Left lung (tissue), 10 donors: Measurements from ENCODE around the gene REEP6. TPM values are rescaled to one million over a fixed set of nuclear protein-coding genes. Genes with fewer than 3 reads are reported as not detected.
A peak's percentile ranks its signal among the peaks of the same experiment; 100 is the strongest.
"Not testable (repeated sequence)": the region's sequence is repeated elsewhere in the genome, so short reads cannot be mapped to it uniquely, and the experiment has no call there.

Experiments used
- ATAC-seq: fragments of 200-7000 bp; cut with Tn5 transposase; one replicate; pipeline ENCODE4 v1.9.1; 2020; ENCODE audit warnings: moderate library complexity
- DNase-seq, 4 donors: peaks; one replicate each; pipeline ENCODE4 v3.0.0-alpha.2; 2013 to 2020
- H3K27ac ChIP-seq, 2 donors: fragments of 200-600 bp; sonication (generic) in 1 of 2; one replicate each; pipeline versions ENCODE4 v1.5.0 to v1.8.0; 2020 to 2021
- H3K27me3 ChIP-seq, 2 donors: fragments of 200-600 bp; sonication (generic) in 1 of 2; one replicate each; pipeline versions ENCODE4 v1.5.0 to v1.8.0; 2020 to 2021
- H3K36me3 ChIP-seq, 2 donors: fragments of 200-600 bp; sonication (generic) in 1 of 2; one replicate each; pipeline versions ENCODE4 v1.5.0 to v1.8.0; 2020 to 2021
- H3K4me1 ChIP-seq, 2 donors: fragments of 200-600 bp; one replicate each; pipeline ENCODE4 v1.8.0; 2021
- H3K4me3 ChIP-seq, 2 donors: fragments of 200-600 bp; sonication (generic) in 1 of 2; one replicate each; pipeline versions ENCODE4 v1.5.0 to v1.8.0; 2020 to 2021; ENCODE audit warnings: mild to moderate bottlenecking in 1 of 2
- H3K9me3 ChIP-seq, 2 donors: fragments of 200-600 bp; sonication (generic) in 1 of 2; one replicate each; pipeline versions ENCODE4 v1.5.0 to v1.8.0; 2020 to 2021
- intact Hi-C, 2 donors: fragments of 100-400 bp; cut with DNase I; formaldehyde crosslinking; loops; one replicate each; pipeline versions ENCODE4 v1.11.2 to v1.14.2; 2022
- polyA plus RNA-seq, 6 donors: library from polyadenylated mRNA; unstranded; fragments of 120-200 nt; gene quantifications; one replicate each; pipeline ENCODE4 v1.2.1, GENCODE V29; 2013; ENCODE audit not compliant: insufficient read length in 6 of 6
- total RNA-seq, 2 donors: library from RNA; stranded (reverse); fragmentation: NEBNext Ultra II Directional; extraction: Animal tissue kit (Norgen Biotek cat#: 25700); gene quantifications; one replicate each; pipeline ENCODE4 v1.2.1, GENCODE V29; 2021
- TF ChIP-seq, protein P1 (sequence below), 2 donors: fragments of 200-600 bp; sonication (generic) in 1 of 2; IDR thresholded peaks; one replicate each; pipeline versions ENCODE4 v1.5.0 to v1.8.0; 2021; ENCODE audit warnings: antibody characterized with exemption in 2 of 2
- donor health status: DM: no; HTN: yes; CAD: no.
- donor health status: DM: no; HTN: no; CAD: no.

The REEP6 gene
- total and polyA plus RNA-seq, 8 donors: 1.6 to 5.9 (median 3.7) TPM

GRCh38 chr19:1532003-1532402 is 41.0 kb downstream of the REEP6 start:
- Histone ChIP-seq H3K4me3 (no peak overlapping the region), H3K4me1 (no peaks in the 10 kb centered on the region), H3K36me3 (no peaks in the 10 kb centered on the region), H3K27ac (no peak overlapping the region), H3K9me3 (no peaks in the 10 kb centered on the region), H3K27me3 (peaks cover 4 to 83% of the 10 kb centered on the region in 2 donors)
- DNase-seq: no peak
- ATAC-seq: no peak
- TF ChIP-seq, protein P1, sequence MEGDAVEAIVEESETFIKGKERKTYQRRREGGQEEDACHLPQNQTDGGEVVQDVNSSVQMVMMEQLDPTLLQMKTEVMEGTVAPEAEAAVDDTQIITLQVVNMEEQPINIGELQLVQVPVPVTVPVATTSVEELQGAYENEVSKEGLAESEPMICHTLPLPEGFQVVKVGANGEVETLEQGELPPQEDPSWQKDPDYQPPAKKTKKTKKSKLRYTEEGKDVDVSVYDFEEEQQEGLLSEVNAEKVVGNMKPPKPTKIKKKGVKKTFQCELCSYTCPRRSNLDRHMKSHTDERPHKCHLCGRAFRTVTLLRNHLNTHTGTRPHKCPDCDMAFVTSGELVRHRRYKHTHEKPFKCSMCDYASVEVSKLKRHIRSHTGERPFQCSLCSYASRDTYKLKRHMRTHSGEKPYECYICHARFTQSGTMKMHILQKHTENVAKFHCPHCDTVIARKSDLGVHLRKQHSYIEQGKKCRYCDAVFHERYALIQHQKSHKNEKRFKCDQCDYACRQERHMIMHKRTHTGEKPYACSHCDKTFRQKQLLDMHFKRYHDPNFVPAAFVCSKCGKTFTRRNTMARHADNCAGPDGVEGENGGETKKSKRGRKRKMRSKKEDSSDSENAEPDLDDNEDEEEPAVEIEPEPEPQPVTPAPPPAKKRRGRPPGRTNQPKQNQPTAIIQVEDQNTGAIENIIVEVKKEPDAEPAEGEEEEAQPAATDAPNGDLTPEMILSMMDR (IDR thresholded peaks at IDR 0.05): no peak
- intact Hi-C loops: no loop called here

GRCh38 chr19:1533510-1534150 is 42.6 kb downstream of the REEP6 start:
- DNase-seq (peak in 1 of 4 donors; percentile 74), ATAC-seq (no peak)
- H3K27me3 ChIP-seq: peaks cover 4 to 86% of the 10 kb centered on the region in 2 donors
- intact Hi-C loops: no loop called here
- H3K4me1 ChIP-seq: no peaks in the 10 kb centered on the region
- no peaks in the 10 kb centered on the region for H3K9me3 ChIP-seq
- no peak overlapping the region for H3K27ac ChIP-seq
- no peak overlapping the region for H3K4me3 ChIP-seq
- no peaks in the 10 kb centered on the region for H3K36me3 ChIP-seq
- TF ChIP-seq, protein P1 (IDR thresholded peaks at IDR 0.05): no peak

GRCh38 chr19:1534972-1535371 is 44.0 kb downstream of the REEP6 start:
- Histone ChIP-seq H3K4me3 (no peak overlapping the region), H3K4me1 (no peaks in the 10 kb centered on the region), H3K36me3 (no peaks in the 10 kb centered on the region), H3K27ac (no peak overlapping the region), H3K9me3 (no peaks in the 10 kb centered on the region), H3K27me3 (peaks cover 0 to 86% of the 10 kb centered on the region in 2 donors)
- TF ChIP-seq, protein P1 (IDR thresholded peaks at IDR 0.05): no peak
- DNase-seq (no peak), ATAC-seq (no peak)
- intact Hi-C loops: no loop called here

GRCh38 chr19:1535699-1536098 is 44.7 kb downstream of the REEP6 start:
- H3K4me1 ChIP-seq, H3K4me3 ChIP-seq, H3K9me3 ChIP-seq, DNase-seq, intact Hi-C loops, ATAC-seq, H3K36me3 ChIP-seq, H3K27ac ChIP-seq: not testable (repeated sequence)
- peaks cover 0 to 86% of the 10 kb centered on the region in 2 donors for H3K27me3 ChIP-seq

DNA sequence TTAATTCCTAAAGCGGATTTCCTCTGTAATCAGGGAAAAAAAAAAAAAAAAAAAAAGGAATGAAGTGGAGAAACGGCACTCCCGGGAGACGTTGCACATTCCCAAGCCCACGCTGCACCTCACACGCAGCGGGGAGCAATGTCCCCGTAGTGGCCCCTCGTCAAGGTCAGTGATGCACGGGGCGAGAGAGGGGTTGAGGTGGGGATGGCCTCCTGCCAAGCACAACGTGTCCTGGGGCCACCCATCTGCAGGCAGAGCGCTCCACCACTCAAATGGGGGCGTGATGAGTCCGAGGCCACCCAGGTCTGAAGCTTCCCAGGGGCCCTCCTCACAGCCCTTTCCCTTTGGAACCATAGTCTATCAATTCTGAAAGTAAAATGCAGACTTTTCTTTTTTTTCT is 48.0 kb downstream of the REEP6 start:
- intact Hi-C loops: no loop called here
- H3K4me1 ChIP-seq: no peaks in the 10 kb centered on the region
- H3K4me3 ChIP-seq: no peak overlapping the region
- no peaks in the 10 kb centered on the region for H3K9me3 ChIP-seq
- no peak overlapping the region for H3K27ac ChIP-seq
- DNase-seq: no peak
- no peak for ATAC-seq
- TF ChIP-seq, protein P1 (IDR thresholded peaks at IDR 0.05): no peak
- peaks cover 0 to 77% of the 10 kb centered on the region in 2 donors for H3K27me3 ChIP-seq
- H3K36me3 ChIP-seq: no peaks in the 10 kb centered on the region

GRCh38 chr19:1539749-1540148 is 48.8 kb downstream of the REEP6 start:
- not testable (repeated sequence) for DNase-seq, ATAC-seq, H3K36me3 ChIP-seq, H3K4me1 ChIP-seq, H3K4me3 ChIP-seq, H3K27ac ChIP-seq, H3K9me3 ChIP-seq
- intact Hi-C loops: loop anchor here in 1 of 2 donors (10.0 kb wide), 1 partner anchor 135 kb away; no protein-coding TSS in a partner anchor
- H3K27me3 ChIP-seq: peaks cover 0 to 78% of the 10 kb centered on the region in 2 donors
